C4-2B (cell line): ENCODE measurements around the gene PRUNE2.

Experiments used
- H3K27ac ChIP-seq: fragments of 450-650 bp; 2 replicates; pipeline ENCODE4 v1.5.1; 2017
- CTCF ChIP-seq: fragments of 450-650 bp; conservative IDR thresholded peaks from 2 replicates; pipeline ENCODE4 v1.5.1; 2017; ENCODE audit warnings: mild to moderate bottlenecking
- ZFX ChIP-seq: fragments of 450-650 bp; IDR thresholded peaks from 2 replicates; pipeline ENCODE4 v1.6.1; 2017

PRUNE2 gene

GRCh38 chr9:76817489-76817888 is 88.4 kb downstream of the PRUNE2 start:
- TF ChIP-seq ZFX (no peak), CTCF (no peak)
- peak overlapping the region; percentile 29; the same call in 1 of the 2 replicates for H3K27ac ChIP-seq

- TF ChIP-seq ZFX = no peak
- TF ChIP-seq CTCF = no peak
- H3K27ac ChIP-seq = no peak overlapping the region
Observed at GRCh38 chr9:76812591-76812990, 93.3 kb downstream of the PRUNE2 start.

GRCh38 chr9:76810377-76810957 is 95.4 kb downstream of the PRUNE2 start:
- TF ChIP-seq ZFX = no peak
- TF ChIP-seq CTCF = peak; percentile 95
- H3K27ac ChIP-seq = no peak overlapping the region

GRCh38 chr9:76808636-76809035 is 97.3 kb downstream of the PRUNE2 start:
- peak overlapping the region; percentile 13; the same call in 1 of the 2 replicates for H3K27ac ChIP-seq
- TF ChIP-seq CTCF = no peak
- TF ChIP-seq ZFX = no peak

- peak overlapping the region; percentile 57 for H3K27ac ChIP-seq
- TF ChIP-seq ZFX = no peak
- TF ChIP-seq CTCF = no peak
Observed at GRCh38 chr9:76803762-76804161, 102.2 kb downstream of the PRUNE2 start.

- TF ChIP-seq CTCF (no peak), ZFX (no peak)
- H3K27ac ChIP-seq = peak overlapping the region; percentile 57; the same call in 1 of the 2 replicates
Observed at GRCh38 chr9:76803083-76803482, 102.8 kb downstream of the PRUNE2 start.

- H3K27ac ChIP-seq = no peak overlapping the region
- TF ChIP-seq CTCF (no peak), ZFX (no peak)
Observed at GRCh38 chr9:76800901-76801300, 105.0 kb downstream of the PRUNE2 start.
